ENCODE results near the gene PHF21A.

PHF21A gene

DNA sequence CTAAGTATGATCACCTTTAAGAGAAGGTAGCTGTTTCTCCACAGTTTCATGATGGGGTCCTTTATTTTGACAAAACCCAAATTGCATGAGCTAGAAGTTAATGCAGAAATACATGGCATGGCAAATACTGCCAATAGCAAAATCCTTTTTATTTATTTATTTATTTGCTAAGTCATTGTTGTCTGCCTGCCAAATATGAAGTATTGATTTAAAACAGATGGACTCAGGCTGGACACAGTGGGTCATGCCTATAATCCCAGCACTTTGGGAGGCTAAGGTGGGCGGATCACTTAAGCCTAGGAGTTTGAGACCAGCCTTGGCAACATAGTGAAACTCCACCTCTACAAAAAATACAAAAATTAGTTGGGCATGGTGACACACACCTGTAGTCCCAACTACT, 146.4 kb downstream of the PHF21A start:
- Histone ChIP-seq H3K9me3 (ENCODE audit: insufficient read depth, low read length, severe bottlenecking) (no peaks in the 10 kb centered on the region), H3K4me1 (ENCODE audit: insufficient read depth, low read length) (no peaks in the 10 kb centered on the region), H3K27ac (ENCODE audit: low read length) (no peak overlapping the region), H3K4me2 (ENCODE audit: insufficient read depth, low read length) (no peak overlapping the region), H2AFZ (ENCODE audit: low read depth, low read length) (no peak overlapping the region), H4K20me1 (ENCODE audit: insufficient read depth, low read length) (no peaks in the 10 kb centered on the region), H3K9ac (ENCODE audit: low read depth, low read length) (no peak overlapping the region), H3K79me2 (ENCODE audit: insufficient read depth, low read length) (no peaks in the 10 kb centered on the region), H3K4me3 (ENCODE audit: low read depth in 1 of 2, low read length in 2 of 2) (no peak overlapping the region), H3K27me3 (ENCODE audit: insufficient read depth, low read length, poor library complexity) (no peaks in the 10 kb centered on the region), H3K36me3 (ENCODE audit: insufficient read depth, low read length) (peaks cover 41% of the 10 kb centered on the region)
- TF ChIP-seq EZH2 (IDR thresholded peaks at IDR 0.05; ENCODE audit: borderline replicate concordance, low read depth, low read length, severe bottlenecking), result no peak
- TF ChIP-seq, protein P1, sequence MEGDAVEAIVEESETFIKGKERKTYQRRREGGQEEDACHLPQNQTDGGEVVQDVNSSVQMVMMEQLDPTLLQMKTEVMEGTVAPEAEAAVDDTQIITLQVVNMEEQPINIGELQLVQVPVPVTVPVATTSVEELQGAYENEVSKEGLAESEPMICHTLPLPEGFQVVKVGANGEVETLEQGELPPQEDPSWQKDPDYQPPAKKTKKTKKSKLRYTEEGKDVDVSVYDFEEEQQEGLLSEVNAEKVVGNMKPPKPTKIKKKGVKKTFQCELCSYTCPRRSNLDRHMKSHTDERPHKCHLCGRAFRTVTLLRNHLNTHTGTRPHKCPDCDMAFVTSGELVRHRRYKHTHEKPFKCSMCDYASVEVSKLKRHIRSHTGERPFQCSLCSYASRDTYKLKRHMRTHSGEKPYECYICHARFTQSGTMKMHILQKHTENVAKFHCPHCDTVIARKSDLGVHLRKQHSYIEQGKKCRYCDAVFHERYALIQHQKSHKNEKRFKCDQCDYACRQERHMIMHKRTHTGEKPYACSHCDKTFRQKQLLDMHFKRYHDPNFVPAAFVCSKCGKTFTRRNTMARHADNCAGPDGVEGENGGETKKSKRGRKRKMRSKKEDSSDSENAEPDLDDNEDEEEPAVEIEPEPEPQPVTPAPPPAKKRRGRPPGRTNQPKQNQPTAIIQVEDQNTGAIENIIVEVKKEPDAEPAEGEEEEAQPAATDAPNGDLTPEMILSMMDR (IDR thresholded peaks at IDR 0.05; ENCODE audit: borderline replicate concordance, extremely low read depth, low read length, poor library complexity, severe bottlenecking), result no peak
- ATAC-seq (ENCODE audit: insufficient read depth, low read depth) (no peak), DNase-seq (no peak)

DNA sequence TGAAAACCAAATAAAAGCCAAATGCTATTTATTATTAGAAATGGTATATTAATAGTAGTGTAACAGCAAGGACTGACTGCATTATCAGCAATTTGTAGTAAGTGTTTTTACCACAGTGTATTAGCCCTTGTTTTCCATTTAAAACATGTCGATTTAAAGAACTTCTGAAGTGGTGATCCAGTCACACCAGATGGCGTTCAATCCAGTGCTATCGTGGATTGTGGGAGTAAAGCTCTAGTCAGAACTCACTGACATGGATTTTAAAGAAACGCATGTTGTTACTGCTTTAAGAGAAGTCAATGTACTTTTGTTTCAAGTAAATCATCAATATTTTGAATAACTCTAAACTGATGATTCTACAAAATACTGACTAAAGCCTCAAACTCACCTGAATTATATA, 147.7 kb downstream of the PHF21A start:
- Histone ChIP-seq H3K4me2 (ENCODE audit: insufficient read depth, low read length) (no peak overlapping the region), H3K4me1 (ENCODE audit: insufficient read depth, low read length) (no peaks in the 10 kb centered on the region), H3K27me3 (ENCODE audit: insufficient read depth, low read length, poor library complexity) (no peaks in the 10 kb centered on the region), H3K4me3 (ENCODE audit: low read depth in 1 of 2, low read length in 2 of 2) (no peak overlapping the region), H3K27ac (ENCODE audit: low read length) (no peak overlapping the region), H3K9ac (ENCODE audit: low read depth, low read length) (no peak overlapping the region), H3K79me2 (ENCODE audit: insufficient read depth, low read length) (no peaks in the 10 kb centered on the region), H4K20me1 (ENCODE audit: insufficient read depth, low read length) (no peaks in the 10 kb centered on the region), H2AFZ (ENCODE audit: low read depth, low read length) (no peak overlapping the region), H3K9me3 (ENCODE audit: insufficient read depth, low read length, severe bottlenecking) (no peaks in the 10 kb centered on the region), H3K36me3 (ENCODE audit: insufficient read depth, low read length) (peaks cover 37% of the 10 kb centered on the region)
- TF ChIP-seq, protein P1 (IDR thresholded peaks at IDR 0.05; ENCODE audit: borderline replicate concordance, extremely low read depth, low read length, poor library complexity, severe bottlenecking), result no peak
- ATAC-seq (ENCODE audit: insufficient read depth, low read depth) (no peak), DNase-seq (no peak)

DNA sequence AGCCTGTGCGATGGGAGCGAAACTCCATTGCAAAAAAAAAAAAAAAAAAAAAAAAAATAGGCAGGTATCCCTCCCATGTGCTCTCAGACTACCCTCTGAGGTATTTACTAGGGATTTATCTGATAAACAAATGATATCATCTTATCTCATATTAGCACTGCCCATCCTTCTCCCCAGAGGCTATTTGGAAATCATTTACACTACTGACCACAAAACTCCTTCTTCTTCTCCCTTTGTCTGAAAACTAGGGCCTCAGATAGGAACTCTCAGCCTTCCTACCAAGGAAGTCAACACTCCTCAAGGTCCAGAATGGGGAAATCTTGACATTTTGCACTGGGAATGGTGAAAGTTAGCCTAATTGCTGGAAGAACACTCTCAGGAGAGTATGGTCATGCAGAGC, 152.4 kb downstream of the PHF21A start:
- Histone ChIP-seq H3K9me3 (ENCODE audit: insufficient read depth, low read length, severe bottlenecking) (no peaks in the 10 kb centered on the region), H3K79me2 (ENCODE audit: insufficient read depth, low read length) (no peaks in the 10 kb centered on the region), H3K27me3 (ENCODE audit: insufficient read depth, low read length, poor library complexity) (no peaks in the 10 kb centered on the region), H4K20me1 (ENCODE audit: insufficient read depth, low read length) (no peaks in the 10 kb centered on the region), H3K36me3 (ENCODE audit: insufficient read depth, low read length) (peaks cover 64% of the 10 kb centered on the region), H3K4me2 (ENCODE audit: insufficient read depth, low read length) (no peak overlapping the region), H2AFZ (ENCODE audit: low read depth, low read length) (no peak overlapping the region), H3K4me1 (ENCODE audit: insufficient read depth, low read length) (peaks cover 4% of the 10 kb centered on the region; the same call in 1 of the 2 replicates), H3K27ac (ENCODE audit: low read length) (no peak overlapping the region), H3K9ac (ENCODE audit: low read depth, low read length) (no peak overlapping the region), H3K4me3 (ENCODE audit: low read depth in 1 of 2, low read length in 2 of 2) (no peak overlapping the region)
- TF ChIP-seq, protein P1 (IDR thresholded peaks at IDR 0.05; ENCODE audit: borderline replicate concordance, extremely low read depth, low read length, poor library complexity, severe bottlenecking), result no peak
- TF ChIP-seq EZH2 (IDR thresholded peaks at IDR 0.05; ENCODE audit: borderline replicate concordance, low read depth, low read length, severe bottlenecking), result no peak
- ATAC-seq (ENCODE audit: insufficient read depth, low read depth) (no peak), DNase-seq (no peak)

DNA sequence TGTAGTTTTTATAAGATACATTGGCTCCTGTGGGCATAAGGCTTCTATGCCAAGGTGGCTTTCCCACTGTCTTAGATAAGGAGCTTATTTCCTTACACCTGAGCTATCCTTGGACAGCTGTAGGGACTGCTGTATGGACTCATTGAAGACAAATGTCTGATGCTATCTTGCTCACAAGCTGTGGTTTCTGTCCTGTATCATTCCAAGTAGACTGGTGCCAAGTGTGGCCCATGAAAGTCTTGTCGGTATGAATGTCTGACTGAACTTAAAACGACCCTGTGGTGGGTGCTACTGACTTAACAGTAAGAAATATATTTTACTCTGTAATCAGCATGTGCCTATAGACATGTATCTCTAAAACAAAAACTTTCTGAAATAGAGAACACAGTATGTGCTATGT, 153.7 kb downstream of the PHF21A start:
- Histone ChIP-seq H4K20me1 (ENCODE audit: insufficient read depth, low read length) (no peaks in the 10 kb centered on the region), H3K4me2 (ENCODE audit: insufficient read depth, low read length) (no peak overlapping the region), H3K9me3 (ENCODE audit: insufficient read depth, low read length, severe bottlenecking) (no peaks in the 10 kb centered on the region), H3K4me1 (ENCODE audit: insufficient read depth, low read length) (peaks cover 4% of the 10 kb centered on the region; the same call in 1 of the 2 replicates), H3K27ac (ENCODE audit: low read length) (no peak overlapping the region), H3K36me3 (ENCODE audit: insufficient read depth, low read length) (peaks cover 63% of the 10 kb centered on the region), H3K27me3 (ENCODE audit: insufficient read depth, low read length, poor library complexity) (no peaks in the 10 kb centered on the region), H3K9ac (ENCODE audit: low read depth, low read length) (no peak overlapping the region), H2AFZ (ENCODE audit: low read depth, low read length) (no peak overlapping the region), H3K79me2 (ENCODE audit: insufficient read depth, low read length) (no peaks in the 10 kb centered on the region), H3K4me3 (ENCODE audit: low read depth in 1 of 2, low read length in 2 of 2) (no peak overlapping the region)
- TF ChIP-seq, protein P1 (IDR thresholded peaks at IDR 0.05; ENCODE audit: borderline replicate concordance, extremely low read depth, low read length, poor library complexity, severe bottlenecking), result no peak
- DNase-seq (no peak), ATAC-seq (ENCODE audit: insufficient read depth, low read depth) (no peak)

All from DND-41 (cell line).